ENCODE data around the gene COPB2.

Gene COPB2

DNA sequence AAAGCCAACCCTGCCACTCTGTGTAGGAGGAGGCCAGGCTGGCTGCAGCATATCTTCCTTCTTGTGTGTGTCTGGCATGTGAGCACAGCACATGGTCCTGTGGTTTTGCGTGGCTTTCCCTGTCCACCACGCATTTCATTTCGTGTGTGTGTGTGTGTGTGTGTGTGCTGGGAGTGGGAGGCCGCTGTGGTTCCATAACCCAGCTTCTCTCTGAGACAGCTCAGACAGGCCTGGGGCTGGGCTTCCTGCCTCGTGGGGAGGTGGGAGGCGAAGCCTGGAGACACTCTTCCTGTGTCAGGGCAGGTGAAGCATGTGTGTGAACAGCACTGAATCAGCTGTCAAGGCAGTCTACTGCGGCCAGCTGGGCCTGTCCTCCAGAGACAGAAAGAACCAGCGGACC is 61.6 kb downstream of the COPB2 start:
- DNase-seq (ENCODE audit: low read depth): no peak

DNA sequence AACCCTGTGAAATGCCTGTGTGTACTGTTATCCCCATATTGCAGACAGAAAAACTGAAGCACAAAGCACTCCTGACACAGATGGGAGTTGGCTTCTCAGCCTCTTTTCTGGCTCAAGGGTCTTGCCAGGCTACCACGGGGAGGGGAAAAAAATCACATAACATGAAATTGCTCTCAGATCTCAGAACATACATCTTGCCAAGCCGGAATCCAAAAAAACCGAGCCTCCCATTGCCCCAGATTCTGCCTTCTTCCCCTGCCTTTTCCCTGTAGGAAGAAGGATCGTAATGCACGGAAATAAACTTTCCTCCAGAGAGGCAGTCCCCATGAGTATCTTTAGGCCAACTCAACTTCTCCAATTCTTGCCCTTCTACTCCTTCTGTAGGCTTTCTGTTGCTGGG is 62.2 kb downstream of the COPB2 start:
- no peak for DNase-seq (ENCODE audit: low read depth)

- DNase-seq (ENCODE audit: low read depth): no peak
These were observed 62.7 kb downstream of the COPB2 start for GRCh38 chr3:139326707-139327106.

- no peak for DNase-seq (ENCODE audit: low read depth)
These were observed 63.3 kb downstream of the COPB2 start for GRCh38 chr3:139326131-139326530.

DNA sequence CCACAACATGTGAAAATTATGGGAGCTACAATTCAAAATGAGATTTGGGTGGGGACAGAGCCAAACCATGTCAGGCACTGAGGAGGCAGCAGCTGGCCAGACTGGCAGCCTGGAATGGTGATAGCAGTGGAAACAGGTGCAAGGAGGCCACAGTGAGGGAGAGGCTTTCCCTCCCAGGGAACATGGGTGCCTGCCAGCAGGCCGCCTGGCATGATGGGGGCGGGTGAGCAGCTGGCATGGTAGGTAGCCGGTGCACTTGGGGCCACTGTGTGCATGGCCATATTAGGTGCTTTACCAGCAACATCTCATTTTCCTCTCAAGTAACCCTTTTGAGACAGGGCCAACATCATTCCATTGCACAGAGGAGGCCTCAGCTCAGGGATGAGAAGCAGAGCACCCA is 63.9 kb downstream of the COPB2 start:
- no peak for DNase-seq (ENCODE audit: low read depth)

DNA sequence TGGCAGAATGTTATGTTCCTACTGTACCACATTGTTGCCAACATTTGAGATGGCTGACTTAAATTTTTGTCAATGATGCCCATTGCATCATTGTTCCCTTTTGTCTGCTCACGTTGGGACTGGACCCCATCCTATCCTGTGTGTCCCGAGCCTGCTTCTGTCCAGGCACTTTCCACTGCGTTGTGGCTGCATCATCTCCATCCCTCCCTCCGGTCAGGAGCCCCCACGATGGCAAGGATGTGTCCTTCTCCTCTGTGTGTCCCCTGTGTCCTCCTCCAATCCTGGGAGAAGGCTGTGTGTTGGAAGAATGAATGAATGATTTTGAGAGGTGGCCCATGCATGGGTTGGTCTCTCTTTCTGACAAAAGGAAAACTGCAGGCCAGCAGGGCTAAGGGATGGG is 65.0 kb downstream of the COPB2 start:
- no peak for DNase-seq (ENCODE audit: low read depth)

- no peak for DNase-seq (ENCODE audit: low read depth)
These were observed 66.3 kb downstream of the COPB2 start for GRCh38 chr3:139323146-139323545.

GRCh38 chr3:139322346-139322745 is 67.1 kb downstream of the COPB2 start:
- no peak for DNase-seq (ENCODE audit: low read depth)

- DNase-seq (ENCODE audit: low read depth): no peak
These were observed 68.7 kb downstream of the COPB2 start for GRCh38 chr3:139320551-139321309.

DNA sequence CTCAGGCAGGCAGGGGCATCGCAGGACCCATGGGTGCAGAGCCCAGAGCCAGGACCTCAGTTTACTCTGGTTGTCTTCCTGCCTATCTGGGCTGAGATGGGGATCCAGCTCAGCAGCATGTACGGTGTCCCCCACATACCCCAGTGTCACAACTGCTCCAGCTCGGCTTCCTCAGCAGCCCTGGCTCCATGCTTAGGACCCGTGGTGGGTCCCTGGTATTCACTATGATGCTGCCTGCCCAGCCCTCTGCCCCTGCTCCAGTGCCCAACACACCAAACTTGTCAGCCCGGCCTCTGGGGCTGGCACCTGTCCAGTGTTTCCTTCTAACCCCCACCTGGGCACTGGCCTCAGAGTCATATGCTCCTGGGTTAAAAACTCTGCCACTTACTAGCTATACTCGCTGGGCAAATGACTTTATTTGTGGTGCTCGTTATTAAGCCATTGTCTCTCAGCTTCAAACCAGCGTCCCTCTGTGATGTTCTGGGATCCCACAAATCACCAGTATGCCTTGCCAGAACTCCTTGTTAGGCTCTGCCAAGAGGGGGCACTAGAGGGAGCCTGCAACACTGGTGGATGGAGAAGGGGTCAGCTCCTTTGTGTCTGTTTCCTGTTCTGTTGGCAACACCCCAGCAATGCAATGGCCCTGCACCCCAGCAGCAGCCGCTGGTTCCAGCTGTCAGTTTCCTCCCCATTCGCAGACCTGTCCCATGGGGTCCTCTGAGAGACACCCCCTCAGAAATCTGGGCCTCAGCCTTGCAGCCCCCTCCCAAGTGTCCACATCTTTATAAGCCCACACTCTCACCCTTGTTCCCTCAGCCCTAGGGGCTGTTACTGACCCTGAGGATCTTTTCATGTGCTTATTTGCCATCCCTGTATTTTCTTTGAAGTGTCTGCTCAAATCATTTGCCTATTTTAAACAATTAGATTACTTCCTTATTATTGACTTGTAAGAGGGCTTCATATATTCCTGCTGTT is 69.7 kb downstream of the COPB2 start:
- no peak for DNase-seq (ENCODE audit: low read depth)

GRCh38 chr3:139318826-139319225 is 70.6 kb downstream of the COPB2 start:
- no peak for DNase-seq (ENCODE audit: low read depth)

GRCh38 chr3:139318431-139318816 is 71.0 kb downstream of the COPB2 start:
- no peak for DNase-seq (ENCODE audit: low read depth)

DNA sequence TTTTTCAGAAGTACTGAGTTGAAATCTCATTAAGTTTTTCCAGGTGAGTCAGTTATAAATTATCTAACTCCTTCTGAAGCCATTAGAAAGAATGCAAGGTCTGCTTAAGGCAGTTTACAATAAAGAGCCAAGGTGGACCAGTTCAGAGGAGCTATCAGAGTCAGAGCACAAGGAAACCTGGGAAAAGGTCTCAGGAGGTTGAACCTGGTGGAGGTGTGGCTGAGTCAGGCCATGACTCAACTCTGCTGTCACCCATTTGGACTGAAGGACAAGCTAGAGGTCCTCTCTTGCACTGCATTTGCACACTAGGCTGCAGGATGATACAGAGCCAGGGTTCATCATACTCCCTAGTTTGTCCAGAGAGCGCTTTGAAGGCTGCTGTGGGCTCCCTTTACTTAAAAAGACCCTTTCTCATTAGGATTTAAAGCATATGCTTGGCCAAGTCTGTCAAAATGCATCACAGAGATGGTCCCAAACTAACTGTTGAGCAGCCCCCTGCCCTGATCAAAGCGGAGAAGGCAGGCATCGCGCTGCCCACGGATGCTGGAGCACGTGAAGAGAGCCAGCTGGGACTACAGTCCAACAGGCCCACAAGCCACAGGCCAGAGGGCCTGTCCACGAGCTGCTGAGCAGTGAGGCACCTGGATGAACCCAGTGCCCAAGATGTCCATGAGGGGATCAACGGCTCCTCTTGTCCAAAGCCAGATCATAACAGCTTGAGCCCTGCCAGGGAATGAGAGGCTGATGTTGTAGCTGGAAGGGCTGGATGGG is 71.6 kb downstream of the COPB2 start:
- DNase-seq (ENCODE audit: low read depth): no peak

- DNase-seq (ENCODE audit: low read depth): no peak
These were observed 72.2 kb downstream of the COPB2 start for GRCh38 chr3:139317215-139317614.

DNA sequence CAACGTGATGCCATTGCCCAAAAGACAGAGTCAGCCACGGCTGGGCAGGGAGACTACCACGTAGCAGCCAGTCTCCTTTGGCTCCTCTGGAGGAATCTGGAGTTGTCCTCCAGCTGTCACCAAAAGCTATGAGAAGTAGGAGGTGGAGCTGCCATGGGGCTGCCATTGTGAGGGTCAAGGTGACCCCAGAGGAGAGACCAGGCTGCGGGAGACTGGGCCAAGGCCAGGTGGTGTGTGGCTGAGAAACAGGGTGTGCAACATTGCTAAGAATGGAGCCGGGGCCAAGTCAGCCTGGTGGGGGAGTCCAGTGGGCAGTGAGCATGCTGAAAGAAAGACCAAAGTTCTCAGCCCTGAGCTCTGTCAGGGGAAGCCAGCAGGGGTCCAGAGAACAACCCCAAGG is 75.5 kb downstream of the COPB2 start:
- no peak for DNase-seq (ENCODE audit: low read depth)

DNA sequence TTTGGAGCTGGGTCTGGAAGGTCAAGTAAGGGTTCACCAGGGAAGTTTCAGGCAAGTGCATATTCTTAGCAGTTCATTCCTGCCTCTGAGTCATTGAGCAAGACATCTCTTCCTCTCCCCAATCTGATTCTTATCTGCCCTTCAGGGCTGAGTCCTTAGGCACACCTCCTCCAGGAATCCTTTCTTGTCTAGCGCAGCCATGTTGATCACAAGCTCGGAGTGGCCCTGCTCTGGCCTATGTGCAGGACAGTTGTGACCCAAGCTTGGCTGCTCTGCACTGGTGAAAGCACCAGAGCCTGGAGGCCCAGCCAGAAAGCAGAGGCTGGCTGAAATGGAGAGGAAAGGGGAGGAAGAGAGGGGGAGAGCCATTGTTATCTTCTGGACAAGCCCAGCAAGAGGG is 76.5 kb downstream of the COPB2 start:
- no peak for DNase-seq (ENCODE audit: low read depth)

DNA sequence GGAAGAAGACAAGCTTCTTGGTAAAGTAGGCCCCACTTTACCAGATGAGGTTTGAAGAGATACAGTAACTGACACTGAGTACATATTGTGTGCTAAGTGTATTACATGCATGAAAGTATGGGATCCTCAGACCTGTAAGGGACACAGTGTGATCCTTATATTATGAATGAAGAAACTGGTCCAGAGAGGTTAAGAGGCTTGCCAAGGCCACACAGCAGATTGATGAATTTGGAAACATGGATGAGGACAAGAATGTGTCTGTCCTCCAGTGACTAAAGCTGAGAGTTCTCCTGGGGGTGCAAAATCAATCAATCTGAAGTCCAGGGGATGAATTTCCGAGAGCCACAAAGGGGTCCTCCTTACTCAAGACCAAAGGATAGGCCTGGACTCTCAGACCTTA is 77.0 kb downstream of the COPB2 start:
- no peak for DNase-seq (ENCODE audit: low read depth)

- DNase-seq (ENCODE audit: low read depth): no peak
These were observed 77.9 kb downstream of the COPB2 start for GRCh38 chr3:139311557-139311956.

GRCh38 chr3:139310474-139310933 is 78.9 kb downstream of the COPB2 start:
- no peak for DNase-seq (ENCODE audit: low read depth)

DNA sequence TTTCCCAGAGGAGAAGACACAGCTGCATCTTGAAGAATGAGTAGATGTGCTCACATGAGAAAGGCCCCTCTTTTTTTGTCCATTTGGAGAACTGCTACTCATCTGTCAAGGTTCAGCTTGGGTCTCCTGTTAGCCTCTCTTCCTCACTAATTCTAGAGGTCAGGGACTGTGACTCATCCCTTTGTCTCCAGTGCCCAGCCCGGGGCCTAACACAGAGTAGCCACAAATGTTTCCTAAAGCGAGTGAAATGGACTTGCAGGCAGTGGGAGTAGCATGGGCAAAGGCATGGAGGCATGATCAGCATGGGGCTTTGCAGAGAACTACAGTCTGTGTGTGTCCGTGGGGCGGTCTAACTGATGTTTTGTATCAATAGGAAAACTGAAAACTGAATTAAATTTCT is 79.6 kb downstream of the COPB2 start:
- no peak for DNase-seq (ENCODE audit: low read depth)

GRCh38 chr3:139309061-139309591 is 80.3 kb downstream of the COPB2 start:
- DNase-seq (ENCODE audit: low read depth): no peak

DNA sequence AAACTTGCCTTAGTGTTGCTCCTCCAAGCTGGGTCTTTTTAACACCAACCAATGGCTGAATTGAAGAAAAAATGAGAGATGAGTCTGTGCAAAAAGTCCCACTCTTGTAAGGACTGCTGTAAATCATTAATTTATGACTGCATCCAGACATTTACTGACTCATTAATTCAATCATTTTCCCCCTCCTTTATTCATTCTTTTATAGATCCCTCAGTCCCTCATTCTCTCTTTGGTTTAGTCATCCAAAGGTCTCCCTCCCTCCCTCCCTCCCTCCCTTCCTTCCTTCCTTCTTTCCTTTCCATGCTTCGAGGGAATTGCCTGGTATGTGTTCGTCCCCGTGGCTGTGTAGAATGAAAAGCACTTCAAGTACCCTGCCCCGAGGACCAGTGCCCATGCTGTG is 80.9 kb downstream of the COPB2 start:
- no peak for DNase-seq (ENCODE audit: low read depth)

Measured in T follicular helper cell (primary cell).